ENCODE measurements around the gene CLSTN1.

The CLSTN1 gene

DNA sequence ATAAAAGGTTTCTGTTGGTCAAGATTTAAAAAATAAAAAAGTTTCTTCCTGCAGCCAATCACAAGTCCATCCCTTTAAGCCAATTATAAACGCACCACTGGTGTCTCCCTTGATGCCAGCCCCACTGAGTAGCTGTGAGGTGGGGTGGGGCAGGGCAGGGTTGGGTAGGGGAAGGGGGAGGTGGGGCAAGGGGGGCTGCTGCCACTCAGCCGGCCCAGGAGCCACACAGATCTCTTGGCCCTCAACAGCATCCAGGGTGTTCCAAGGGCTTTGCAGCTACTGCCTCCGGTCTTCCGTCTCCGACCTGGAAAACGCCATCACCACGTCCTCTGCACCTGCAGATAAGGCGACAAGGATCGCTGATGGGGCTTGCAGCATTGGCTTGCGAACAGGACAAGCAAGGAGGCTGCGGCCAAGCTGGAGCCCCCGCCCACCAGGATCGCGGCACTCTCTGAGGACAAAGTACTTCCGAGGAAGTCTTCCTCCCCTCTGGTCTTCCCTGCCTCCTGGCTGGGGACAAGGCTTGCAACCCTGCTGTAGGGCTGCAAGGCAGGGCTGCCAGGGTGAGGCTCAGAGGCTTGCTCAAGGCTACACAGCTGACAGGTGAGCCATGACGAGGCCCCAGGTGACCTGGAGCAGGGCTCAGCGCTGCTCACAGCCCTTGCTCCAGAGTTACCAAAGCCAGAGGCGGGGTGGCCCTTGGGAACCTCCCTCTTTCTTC is 26.8 kb upstream of the CLSTN1 start:
- DNase-seq, result no peak

DNA sequence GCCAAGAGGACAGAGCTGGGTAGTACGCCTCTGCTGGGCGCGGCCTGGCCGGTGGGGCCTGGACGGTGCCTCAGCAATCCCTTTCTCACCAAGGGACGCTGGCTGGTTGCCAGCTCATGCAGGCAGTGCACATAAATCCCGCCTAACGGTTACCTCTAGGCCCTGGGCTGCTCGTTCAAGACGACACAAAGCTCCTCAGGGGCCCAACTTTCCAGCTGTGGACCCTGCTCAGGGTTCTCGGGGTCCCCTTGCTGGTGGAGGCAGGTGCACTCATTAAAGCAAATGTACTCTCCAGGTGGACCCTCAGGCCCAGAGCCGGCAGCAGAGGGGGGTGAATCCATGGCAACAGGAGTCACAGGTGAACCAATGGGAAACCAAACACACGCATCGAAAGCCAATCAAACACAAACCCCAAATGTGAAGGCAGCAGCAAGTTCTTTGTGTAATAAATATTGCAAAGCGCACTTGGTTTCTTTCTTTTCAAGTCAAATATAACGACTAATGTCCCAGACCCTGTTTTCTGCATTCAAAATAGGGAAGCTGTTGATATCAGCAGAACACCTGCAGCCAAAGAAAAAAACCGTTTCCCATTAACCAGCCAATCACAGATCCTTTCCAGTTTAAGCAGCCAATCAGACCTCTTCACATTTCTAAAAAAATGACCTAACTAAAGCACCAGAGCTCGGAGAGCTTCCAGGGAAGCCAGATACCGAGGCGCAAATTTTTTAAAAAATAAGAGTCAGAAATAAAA is 26.1 kb upstream of the CLSTN1 start:
- DNase-seq, result no peak

DNA sequence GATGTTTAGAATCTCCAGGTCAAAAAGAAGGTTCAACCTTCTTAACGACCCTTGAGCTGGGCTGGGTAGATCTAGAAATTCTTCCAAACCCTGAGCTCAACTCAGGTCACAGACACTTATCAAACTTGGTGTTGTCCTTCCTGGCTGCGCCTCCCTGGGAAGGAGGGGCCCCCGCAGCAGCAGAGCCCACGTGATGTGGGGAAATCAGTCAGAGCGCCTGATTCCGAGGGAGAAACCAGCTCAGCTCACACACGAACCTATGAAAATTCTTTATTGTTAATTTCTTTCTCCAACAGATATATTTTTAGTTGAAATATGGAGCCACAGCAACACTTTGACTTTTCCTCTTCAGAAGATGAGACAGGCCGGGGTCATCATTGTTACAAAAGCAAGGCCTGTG is 24.3 kb upstream of the CLSTN1 start:
- DNase-seq, result no peak

- DNase-seq, result no peak
Measured at GRCh38 chr1:9847269-9847668, 23.5 kb upstream of the CLSTN1 start.

- DNase-seq, result no peak
Measured at GRCh38 chr1:9846611-9847171, 22.9 kb upstream of the CLSTN1 start.

DNA sequence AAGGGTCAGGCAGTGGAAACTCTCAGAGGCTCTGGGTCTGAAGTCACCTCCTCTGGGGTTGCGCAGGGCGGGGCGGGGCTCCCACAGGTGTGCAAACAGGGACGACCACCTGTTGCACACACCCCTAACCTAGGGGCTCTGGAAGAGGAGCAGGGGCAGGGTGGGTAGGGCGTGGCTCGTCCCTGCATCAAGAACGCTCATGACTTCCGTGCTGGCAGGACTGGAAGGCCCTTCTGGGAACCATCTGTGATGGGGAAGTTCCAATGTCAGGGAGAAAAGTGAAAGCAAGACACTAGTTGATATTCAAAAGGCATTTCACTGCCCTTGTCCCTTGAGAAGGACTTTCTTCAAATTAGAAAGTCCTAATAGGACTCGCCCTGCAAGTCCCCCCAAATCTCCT is 22.1 kb upstream of the CLSTN1 start:
- DNase-seq, result no peak

DNA sequence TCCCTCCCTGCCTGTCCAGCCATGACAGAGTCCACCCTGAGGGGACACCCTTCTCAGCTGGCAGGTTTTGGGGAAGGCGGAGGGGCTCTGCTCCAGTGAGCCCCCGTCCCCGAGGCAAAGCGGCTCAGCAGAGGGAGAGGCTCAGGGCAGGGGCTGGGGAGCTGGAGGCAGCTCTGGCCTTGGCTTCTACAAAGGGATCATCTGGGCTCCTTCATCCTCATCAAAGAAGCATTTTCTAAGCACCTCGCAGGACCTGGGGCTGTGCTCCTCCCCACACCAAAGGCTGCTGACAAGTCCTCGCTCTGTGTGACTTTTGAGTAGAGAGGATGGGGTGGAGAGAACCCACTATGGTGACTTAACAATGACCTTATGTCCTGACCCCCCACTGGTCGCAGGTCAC is 21.0 kb upstream of the CLSTN1 start:
- DNase-seq, result no peak

DNA sequence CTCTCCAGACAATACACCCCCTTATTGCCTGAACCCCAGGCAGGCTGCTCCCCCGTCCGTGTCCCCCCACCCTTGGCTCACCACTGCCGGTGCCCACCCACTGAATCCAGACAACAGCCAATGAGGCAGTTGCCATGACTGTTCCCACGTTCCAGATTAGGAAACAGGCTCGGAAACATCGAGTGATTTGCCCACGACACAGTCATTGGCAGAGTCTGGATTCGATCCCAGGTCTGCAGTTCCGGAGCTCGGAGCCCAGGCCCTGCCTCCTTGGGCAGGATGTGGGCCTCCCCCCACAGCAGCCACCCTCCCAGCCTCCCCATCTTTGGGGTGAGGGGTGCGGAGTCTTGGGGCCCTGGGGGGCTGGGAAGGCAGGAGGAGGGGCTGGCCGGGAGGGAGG is 20.3 kb upstream of the CLSTN1 start:
- DNase-seq, result no peak

- DNase-seq, result no peak
Measured at GRCh38 chr1:9843576-9843945, 19.8 kb upstream of the CLSTN1 start.

DNA sequence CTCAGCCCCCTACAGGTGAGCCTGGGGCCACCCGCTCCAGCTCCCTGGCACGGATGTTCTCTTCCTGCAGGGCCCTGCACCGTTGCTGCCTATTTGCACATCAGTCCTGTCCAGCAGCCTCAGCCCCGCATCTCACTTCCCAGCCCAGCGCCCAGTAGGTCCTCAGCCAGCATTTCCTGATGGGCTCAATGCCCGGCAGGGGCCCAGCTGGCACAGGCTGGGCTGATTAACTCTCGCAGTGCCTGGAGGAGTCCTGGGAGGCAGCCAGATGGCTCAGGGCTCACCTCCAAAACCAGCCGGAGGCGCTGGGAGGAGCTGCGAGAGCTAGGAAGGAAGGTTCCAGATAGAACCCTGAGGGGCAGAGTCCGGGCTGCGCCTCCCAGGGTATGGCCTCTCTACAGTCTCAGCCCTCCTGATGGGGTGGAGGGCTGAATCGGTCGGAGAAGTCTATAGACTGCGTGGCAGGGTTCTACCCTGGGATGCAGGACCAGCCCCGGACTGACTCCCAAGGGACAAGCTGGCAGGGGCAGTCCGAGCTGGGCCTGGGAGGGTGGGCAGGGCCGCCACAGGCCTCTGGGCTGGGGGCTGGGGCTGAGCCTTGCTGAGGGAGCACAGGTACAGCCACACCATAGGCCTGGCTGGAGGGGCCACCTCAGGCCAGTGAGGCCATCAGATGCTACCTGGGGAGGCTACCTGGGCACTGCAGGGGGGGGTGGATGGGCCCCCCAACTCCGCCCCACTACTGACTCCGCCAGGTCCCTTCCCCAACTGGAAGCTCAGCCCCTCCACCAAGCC is 19.2 kb upstream of the CLSTN1 start:
- DNase-seq, result no peak

DNA sequence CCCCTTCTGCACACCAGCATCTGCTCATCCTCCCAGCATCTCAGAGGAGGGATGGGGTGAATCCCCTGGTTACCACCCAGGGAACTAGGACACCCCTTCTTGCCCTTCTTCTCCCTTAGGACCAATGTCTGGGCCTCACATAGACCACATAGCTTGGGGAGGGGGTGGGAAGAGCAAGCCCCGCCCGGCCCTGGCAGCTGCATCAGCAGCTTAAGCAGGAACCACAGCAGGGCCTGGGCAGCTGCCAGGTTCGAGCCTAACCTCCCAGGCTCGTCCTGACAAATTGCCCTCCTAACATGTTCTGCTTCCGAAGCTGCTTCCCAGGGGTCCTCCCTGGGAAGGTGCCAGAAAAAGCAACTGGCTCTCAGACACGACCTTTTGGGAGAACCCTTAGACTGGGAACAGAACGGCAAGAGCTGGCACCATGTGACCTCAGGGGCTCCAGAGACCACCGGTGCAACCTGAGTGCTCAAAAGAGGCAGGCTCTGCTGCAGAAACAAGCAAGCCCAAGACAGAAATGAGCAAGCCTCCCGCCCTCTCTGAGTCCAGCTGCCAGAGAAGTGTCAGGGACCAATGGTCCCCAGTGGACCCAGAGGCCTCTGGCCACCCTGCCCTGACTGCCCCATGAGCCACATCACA is 18.4 kb upstream of the CLSTN1 start:
- DNase-seq, result no peak

GRCh38 chr1:9841460-9841859 is 17.7 kb upstream of the CLSTN1 start:
- DNase-seq, result no peak

GRCh38 chr1:9840176-9840575 is 16.4 kb upstream of the CLSTN1 start:
- DNase-seq, result no peak

GRCh38 chr1:9838946-9839345 is 15.2 kb upstream of the CLSTN1 start:
- DNase-seq, result no peak

- no peak for DNase-seq
Measured at GRCh38 chr1:9836632-9836960, 12.8 kb upstream of the CLSTN1 start.

DNA sequence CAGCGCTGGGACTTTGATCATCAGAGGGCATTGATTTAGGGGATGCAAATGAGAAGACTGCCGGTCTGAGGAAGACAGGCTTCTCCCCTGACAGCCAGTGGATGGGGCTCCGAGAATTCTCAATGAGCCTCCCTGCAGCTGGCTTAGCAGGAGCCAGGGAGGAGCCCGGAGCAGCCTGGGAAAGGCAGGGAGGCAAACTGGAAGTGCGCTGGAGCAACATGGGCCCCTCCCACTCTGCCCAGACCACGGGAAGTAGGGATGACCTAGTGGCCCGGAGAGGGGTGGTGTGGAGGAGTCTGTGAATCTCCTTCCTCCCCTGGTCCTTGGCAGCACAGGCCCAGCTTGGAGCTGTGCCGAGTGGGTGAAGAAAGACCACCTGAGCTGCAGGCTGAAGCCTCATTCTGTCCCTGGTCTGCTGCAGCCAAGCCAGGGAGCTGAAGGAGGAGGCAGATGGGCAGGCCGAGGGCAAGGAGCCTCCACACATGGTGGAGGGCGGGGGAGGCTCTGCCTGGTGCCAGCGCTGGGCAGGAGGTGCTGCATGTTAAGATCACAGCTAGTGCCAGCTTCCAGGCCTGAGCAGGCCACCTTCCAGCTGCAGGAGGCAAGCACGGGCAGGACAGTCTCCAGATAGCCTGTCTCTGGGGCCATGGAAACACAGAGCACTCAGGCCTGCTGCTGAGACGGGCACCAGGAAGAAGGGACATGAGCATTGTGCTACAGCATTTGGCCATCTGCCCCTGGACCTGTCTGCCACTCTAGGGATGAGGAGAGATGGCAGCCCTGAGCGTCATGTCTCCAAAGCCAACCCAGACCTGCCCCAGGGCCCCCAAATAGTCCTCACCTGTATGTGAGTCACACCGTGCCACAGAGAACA is 12.2 kb upstream of the CLSTN1 start:
- DNase-seq, result no peak

DNA sequence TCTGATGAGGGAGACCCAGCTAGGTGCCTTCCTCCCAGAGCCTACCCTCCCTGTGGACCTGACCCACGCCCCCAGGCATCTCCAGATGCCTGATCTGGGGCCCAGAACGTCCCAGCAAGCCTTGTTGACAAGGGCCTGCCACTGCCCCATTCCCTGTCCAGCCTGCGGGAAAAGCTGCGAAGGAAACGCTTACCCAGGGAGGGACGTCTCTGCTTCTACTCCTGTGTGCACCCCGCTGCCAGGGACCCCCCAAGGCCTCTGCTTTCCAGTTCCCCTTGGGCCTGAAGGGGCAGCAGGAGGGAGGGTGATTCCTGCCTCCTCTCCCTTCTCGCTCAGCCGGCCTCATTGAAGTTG is 11.6 kb upstream of the CLSTN1 start:
- DNase-seq, result no peak

GRCh38 chr1:9833632-9834031 is 9.9 kb upstream of the CLSTN1 start:
- no peak for DNase-seq

- DNase-seq, result no peak
Measured at GRCh38 chr1:9827558-9828185, 3.9 kb upstream of the CLSTN1 start.

GRCh38 chr1:9826616-9827015 is 2.9 kb upstream of the CLSTN1 start:
- no peak for DNase-seq

DNA sequence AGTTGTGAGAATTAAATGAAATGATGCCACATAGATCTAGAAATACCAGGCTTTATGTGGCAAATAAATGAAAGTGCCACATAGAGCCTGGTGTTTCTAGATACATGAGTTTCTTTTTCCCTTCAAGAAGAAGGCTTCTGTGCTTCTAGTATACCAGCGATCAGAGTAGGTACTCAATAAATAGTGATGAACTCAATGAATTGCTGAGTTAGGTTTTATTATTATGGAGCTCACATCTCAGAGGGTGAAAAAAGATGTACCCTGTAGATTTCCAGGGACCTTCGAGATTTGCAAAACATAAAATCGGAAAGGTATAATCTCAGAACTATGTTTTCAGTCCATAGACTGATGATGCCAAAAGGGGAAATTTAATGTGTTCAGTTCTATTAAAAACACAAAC is 2.3 kb upstream of the CLSTN1 start:
- no peak for DNase-seq
